ENCODE data around the gene RETREG1. TPM values are rescaled to one million over a fixed set of nuclear protein-coding genes. Genes with fewer than 3 reads are reported as not detected.
A peak's percentile ranks its signal among the peaks of the same experiment; 100 is the strongest.

RETREG1 gene
- total RNA-seq, 1 experiment from 2014 or later: 3.4 TPM

DNA sequence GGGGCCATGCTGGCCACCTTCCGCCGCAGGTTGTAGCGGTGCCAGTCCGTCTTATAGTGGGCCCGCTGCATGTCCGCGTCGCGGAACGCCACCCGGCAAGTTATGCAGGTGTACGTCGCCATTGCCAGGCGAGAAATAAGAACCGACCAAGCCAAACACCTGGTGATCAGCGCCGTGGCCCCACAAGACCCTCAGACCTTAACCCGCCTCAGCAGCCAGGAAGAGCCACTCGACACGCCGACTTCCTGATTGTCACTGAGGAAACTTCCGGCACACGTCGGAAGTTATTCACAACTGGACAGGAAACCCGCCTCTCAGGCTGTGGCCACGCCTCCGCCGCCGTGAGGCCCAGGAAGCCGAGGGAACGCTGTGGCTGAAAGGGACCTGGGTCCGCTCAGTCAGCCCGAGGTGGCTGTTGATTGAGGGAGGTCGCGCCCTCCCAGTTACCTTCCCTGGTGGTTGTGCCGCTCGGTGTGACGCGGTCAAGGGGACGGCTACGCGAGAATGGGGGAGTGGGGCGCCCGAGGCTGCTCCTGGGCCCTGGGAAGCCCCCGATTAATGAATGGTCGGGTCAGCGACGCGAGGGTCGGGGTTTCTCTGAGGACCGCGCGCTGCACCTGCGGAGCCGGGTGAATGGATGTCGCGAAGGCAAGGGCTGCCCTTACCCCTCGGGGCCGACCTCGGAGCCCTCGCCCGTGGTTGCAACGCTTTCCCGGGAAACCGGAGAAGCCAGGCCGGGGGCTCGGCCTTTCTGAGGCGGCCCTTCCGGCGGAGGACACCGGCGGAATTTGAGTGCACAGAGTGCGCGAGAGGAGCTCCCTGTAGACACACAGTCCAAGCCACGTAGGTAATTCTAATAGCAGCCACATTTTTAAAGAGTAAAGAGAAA lies 151.0 kb downstream of the RETREG1 start, which contains the start of gene ZNF622:
Gene ZNF622 (minus strand): TSS at position 257 of the 889 bp plus-strand sequence. CDS start 135 bp downstream, at position 122.
- Histone ChIP-seq H4K20me1 (ENCODE audit: control insufficient read depth, insufficient read depth, insufficient read length) (peaks cover 4% of the 10 kb centered on the region), H3K56ac (ENCODE audit: insufficient read length, low read depth, low read length) (no peak within 1 kb of the TSS), H4K8ac (replicated peaks; ENCODE audit: insufficient read length, low read depth, low read length) (no peak within 1 kb of the TSS), H3K4ac (ENCODE audit: low read depth, low read length) (no peak within 1 kb of the TSS), H3K27ac (ENCODE audit: insufficient read length, low read depth, low read length) (no peak within 1 kb of the TSS), H2BK120ac (ENCODE audit: low read depth, low read length, poor library complexity, severe bottlenecking) (no peak within 1 kb of the TSS), H3T11ph (ENCODE audit: low read length) (no peak within 1 kb of the TSS), H3K9me3 (ENCODE audit: control insufficient read depth, low read depth, low read length) (no peaks in the 10 kb centered on the region), H2BK20ac (ENCODE audit: low read depth, low read length, poor library complexity, severe bottlenecking) (no peak within 1 kb of the TSS), H3K4me2 (ENCODE audit: insufficient read depth, insufficient read length, low read length) (peak within 1 kb of the TSS; percentile 95), H3K4me1 (ENCODE audit: insufficient read depth, low read length) (no peaks in the 10 kb centered on the region; the same call in 1 of the 2 replicates), H4K5ac (ENCODE audit: insufficient read length, low read depth, low read length) (no peak within 1 kb of the TSS), H2AFZ (ENCODE audit: low read length) (no peak within 1 kb of the TSS), H4K91ac (ENCODE audit: insufficient read length, low read depth, low read length) (no peak within 1 kb of the TSS), H3K27me3 (ENCODE audit: insufficient read depth, low read length) (no peaks in the 10 kb centered on the region), H3K9ac (ENCODE audit: extremely low read depth, insufficient read length, low read length) (peak within 1 kb of the TSS; percentile 68), H3K79me1 (ENCODE audit: insufficient read depth, low read depth, low read length, poor library complexity, severe bottlenecking) (peaks cover 3% of the 10 kb centered on the region), H2BK12ac (ENCODE audit: insufficient read length, low read depth, low read length) (no peak within 1 kb of the TSS), H3K18ac (ENCODE audit: insufficient read length, low read depth, low read length) (peak within 1 kb of the TSS; percentile 27), H3K23ac (ENCODE audit: insufficient read length, low read depth, low read length) (no peak within 1 kb of the TSS), H2BK5ac (ENCODE audit: insufficient read length, low read length) (no peak within 1 kb of the TSS), H2AK5ac (ENCODE audit: insufficient read length, low read length) (no peak within 1 kb of the TSS), H2BK15ac (ENCODE audit: low read depth, low read length) (no peak within 1 kb of the TSS), H3K79me2 (ENCODE audit: insufficient read depth, low read length) (peaks cover 13% of the 10 kb centered on the region; the same call in 1 of the 2 replicates), H3K23me2 (ENCODE audit: insufficient read length, low read depth, low read length, poor library complexity, severe bottlenecking) (peaks cover 10% of the 10 kb centered on the region), H3K14ac (ENCODE audit: insufficient read depth, low read length) (peak within 1 kb of the TSS; percentile 59)
- no peaks in the 10 kb centered on the region; the same call in 1 of the 2 replicates for H3K27me3 Mint-ChIP-seq (ENCODE audit: low read depth)
- peaks cover 13 to 30% (median 30%) of the 10 kb centered on the region in 3 experiments for H3K36me3 Mint-ChIP-seq (ENCODE audit: insufficient read depth in 1 of 3, low read depth in 3 of 3)
- no peaks in the 10 kb centered on the region for H3K9me3 Mint-ChIP-seq
- WGBS (ENCODE audit: extremely low coverage, insufficient read length, low lambda C conversion rate): no CpG with 5 or more reads among the region's 75 CpGs
- peaks cover 26 to 29% of the 10 kb centered on the region in 2 experiments for H3K4me1 Mint-ChIP-seq
- peak within 1 kb of the TSS; percentile 90 to 98 (median 92) for H3K27ac Mint-ChIP-seq
- TF ChIP-seq, protein P1, sequence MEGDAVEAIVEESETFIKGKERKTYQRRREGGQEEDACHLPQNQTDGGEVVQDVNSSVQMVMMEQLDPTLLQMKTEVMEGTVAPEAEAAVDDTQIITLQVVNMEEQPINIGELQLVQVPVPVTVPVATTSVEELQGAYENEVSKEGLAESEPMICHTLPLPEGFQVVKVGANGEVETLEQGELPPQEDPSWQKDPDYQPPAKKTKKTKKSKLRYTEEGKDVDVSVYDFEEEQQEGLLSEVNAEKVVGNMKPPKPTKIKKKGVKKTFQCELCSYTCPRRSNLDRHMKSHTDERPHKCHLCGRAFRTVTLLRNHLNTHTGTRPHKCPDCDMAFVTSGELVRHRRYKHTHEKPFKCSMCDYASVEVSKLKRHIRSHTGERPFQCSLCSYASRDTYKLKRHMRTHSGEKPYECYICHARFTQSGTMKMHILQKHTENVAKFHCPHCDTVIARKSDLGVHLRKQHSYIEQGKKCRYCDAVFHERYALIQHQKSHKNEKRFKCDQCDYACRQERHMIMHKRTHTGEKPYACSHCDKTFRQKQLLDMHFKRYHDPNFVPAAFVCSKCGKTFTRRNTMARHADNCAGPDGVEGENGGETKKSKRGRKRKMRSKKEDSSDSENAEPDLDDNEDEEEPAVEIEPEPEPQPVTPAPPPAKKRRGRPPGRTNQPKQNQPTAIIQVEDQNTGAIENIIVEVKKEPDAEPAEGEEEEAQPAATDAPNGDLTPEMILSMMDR (conservative IDR thresholded peaks at IDR 0.05): no peak
- DNase-seq: peak; percentile 93
- H3K4me3 Mint-ChIP-seq: peak within 1 kb of the TSS; percentile 97 to 99
